Neural progenitor cell (in vitro differentiated cells): ENCODE measurements around the gene B3GAT3. TPM values are rescaled to one million over a fixed set of nuclear protein-coding genes. Genes with fewer than 3 reads are reported as not detected.
A peak's percentile ranks its signal among the peaks of the same experiment; 100 is the strongest.

Experiments
- DNase-seq: peaks from one replicate; pipeline ENCODE4 v3.0.0-alpha.2; 2016; ENCODE audit warnings: low spot score
- H2AFZ ChIP-seq: fragments of 200-600 bp; sonication (generic); replicated peaks from 2 replicates; pipeline ENCODE4 v1.6.1; 2016; ENCODE audit warnings: antibody characterized with exemption
- H3F3A ChIP-seq: fragments of 200-600 bp; sonication (generic); 2 replicates; pipeline ENCODE4 v1.6.1; 2016; ENCODE audit warnings: antibody characterized with exemption, low read depth
- H3K27ac ChIP-seq: fragments of 200-600 bp; sonication (generic); 2 replicates; pipeline ENCODE4 v1.5.1; 2016; ENCODE audit warnings: mild to moderate bottlenecking
- H3K27me3 ChIP-seq: fragments of 200-600 bp; sonication (generic); 2 replicates; pipeline ENCODE4 v1.6.1; 2016; ENCODE audit warnings: mild to moderate bottlenecking, moderate library complexity
- H3K36me3 ChIP-seq: fragments of 200-600 bp; sonication (generic); 2 replicates; pipeline ENCODE4 v1.5.1; 2016
- H3K4me1 ChIP-seq: fragments of 200-600 bp; sonication (generic); 2 replicates; pipeline ENCODE4 v1.6.1; 2016; ENCODE audit warnings: mixed run types
- H3K4me2 ChIP-seq: fragments of 200-600 bp; sonication (generic); 2 replicates; pipeline ENCODE4 v1.6.1; 2016
- H3K4me3 ChIP-seq: fragments of 200-600 bp; sonication (generic); 2 replicates; pipeline ENCODE4 v1.5.1; 2016
- H3K79me2 ChIP-seq: fragments of 200-600 bp; sonication (generic); 2 replicates; pipeline ENCODE4 v1.6.1; 2016; ENCODE audit warnings: low read depth
- H3K9ac ChIP-seq: fragments of 200-600 bp; sonication (generic); 2 replicates; pipeline ENCODE4 v1.6.1; 2016
- H3K9me3 ChIP-seq: fragments of 200-600 bp; sonication (generic); 2 replicates; pipeline ENCODE4 v1.5.1; 2016; ENCODE audit warnings: low read depth
- H4K20me1 ChIP-seq: fragments of 200-600 bp; sonication (generic); 2 replicates; pipeline ENCODE4 v1.6.1; 2016; ENCODE audit warnings: low read depth
- H3K27ac Mint-ChIP-seq: 3 replicates; pipeline ENCODE4 v1.8.0; 2021; ENCODE audit warnings: mixed read lengths
- H3K27me3 Mint-ChIP-seq: 2 replicates; pipeline ENCODE4 v1.8.0; 2022; ENCODE audit warnings: low read depth, mild to moderate bottlenecking, inconsistent platforms, moderate library complexity, mixed read lengths; ENCODE audit not compliant: insufficient read depth
- H3K36me3 Mint-ChIP-seq: 3 replicates; pipeline ENCODE4 v1.8.0; 2021; ENCODE audit warnings: mixed read lengths
- H3K4me1 Mint-ChIP-seq: 3 replicates; pipeline ENCODE4 v1.8.0; 2021; ENCODE audit warnings: mixed read lengths
- H3K4me3 Mint-ChIP-seq: 3 replicates; pipeline ENCODE4 v1.8.0; 2021; ENCODE audit warnings: mild to moderate bottlenecking, moderate library complexity, mixed read lengths
- H3K9me3 Mint-ChIP-seq: 3 replicates; pipeline ENCODE4 v1.8.0; 2020; ENCODE audit warnings: mixed read lengths
- EZH2 ChIP-seq: fragments of 200-600 bp; sonication (generic); IDR thresholded peaks from 2 replicates; pipeline ENCODE4 v1.6.1; 2017; ENCODE audit warnings: antibody characterized with exemption, mild to moderate bottlenecking, moderate library complexity
- EZH2phosphoT487 ChIP-seq: fragments of 200-600 bp; sonication (generic); IDR thresholded peaks from 2 replicates; pipeline ENCODE4 v1.6.1; 2017; ENCODE audit warnings: antibody characterized with exemption
- total RNA-seq: library from RNA; depleted of rRNA; stranded (reverse); fragments of >200 nt; gene quantifications from 2 replicates; pipeline ENCODE4 v1.2.3, GENCODE V29; 2015; ENCODE audit warnings: low replicate concordance
- TF ChIP-seq, protein P1 (sequence below): fragments of 200-600 bp; sonication (generic); IDR thresholded peaks from 2 replicates; pipeline ENCODE4 v1.5.1; 2017; ENCODE audit warnings: antibody characterized with exemption, mild to moderate bottlenecking

Gene B3GAT3
- total RNA-seq, 1 donor from 2014 or later = 21.2 TPM

DNA sequence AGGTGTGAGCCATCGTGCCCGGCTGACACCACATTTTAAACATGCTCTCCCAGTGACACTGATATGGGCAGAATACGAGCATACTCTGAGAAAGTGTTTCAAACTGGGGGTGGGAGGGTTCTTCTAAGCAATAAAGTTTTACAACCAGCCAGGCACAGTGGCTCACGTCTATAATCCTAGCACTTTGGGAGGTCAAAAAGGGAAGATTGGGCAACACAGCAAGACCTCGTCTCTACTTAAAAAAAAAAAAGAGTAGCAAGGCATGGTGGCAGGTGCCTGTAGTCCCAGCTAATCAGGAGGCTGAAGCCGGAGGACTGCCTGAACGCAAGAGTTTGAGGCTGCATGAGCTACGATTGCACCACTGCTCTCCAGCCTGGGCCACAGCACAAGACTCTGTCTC lies 22.4 kb upstream of the B3GAT3 start:
- peaks cover 8% of the 10 kb centered on the region for H3K27me3 Mint-ChIP-seq
- Histone ChIP-seq H3F3A (peaks cover 16% of the 10 kb centered on the region), H3K27ac (no peak overlapping the region), H3K4me1 (peaks cover 6% of the 10 kb centered on the region), H3K4me3 (no peak overlapping the region), H3K9ac (no peak overlapping the region), H2AFZ (no peak overlapping the region), H3K36me3 (no peaks in the 10 kb centered on the region), H3K27me3 (no peaks in the 10 kb centered on the region), H4K20me1 (peaks cover 20% of the 10 kb centered on the region), H3K9me3 (no peaks in the 10 kb centered on the region), H3K79me2 (peaks cover 72% of the 10 kb centered on the region), H3K4me2 (no peak overlapping the region)
- peak overlapping the region; percentile 67 for H3K4me3 Mint-ChIP-seq
- TF ChIP-seq, protein P1, sequence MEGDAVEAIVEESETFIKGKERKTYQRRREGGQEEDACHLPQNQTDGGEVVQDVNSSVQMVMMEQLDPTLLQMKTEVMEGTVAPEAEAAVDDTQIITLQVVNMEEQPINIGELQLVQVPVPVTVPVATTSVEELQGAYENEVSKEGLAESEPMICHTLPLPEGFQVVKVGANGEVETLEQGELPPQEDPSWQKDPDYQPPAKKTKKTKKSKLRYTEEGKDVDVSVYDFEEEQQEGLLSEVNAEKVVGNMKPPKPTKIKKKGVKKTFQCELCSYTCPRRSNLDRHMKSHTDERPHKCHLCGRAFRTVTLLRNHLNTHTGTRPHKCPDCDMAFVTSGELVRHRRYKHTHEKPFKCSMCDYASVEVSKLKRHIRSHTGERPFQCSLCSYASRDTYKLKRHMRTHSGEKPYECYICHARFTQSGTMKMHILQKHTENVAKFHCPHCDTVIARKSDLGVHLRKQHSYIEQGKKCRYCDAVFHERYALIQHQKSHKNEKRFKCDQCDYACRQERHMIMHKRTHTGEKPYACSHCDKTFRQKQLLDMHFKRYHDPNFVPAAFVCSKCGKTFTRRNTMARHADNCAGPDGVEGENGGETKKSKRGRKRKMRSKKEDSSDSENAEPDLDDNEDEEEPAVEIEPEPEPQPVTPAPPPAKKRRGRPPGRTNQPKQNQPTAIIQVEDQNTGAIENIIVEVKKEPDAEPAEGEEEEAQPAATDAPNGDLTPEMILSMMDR = no peak
- no peak for TF ChIP-seq EZH2phosphoT487
- no peak for TF ChIP-seq EZH2
- DNase-seq = no peak
- no peak overlapping the region for H3K27ac Mint-ChIP-seq
- peaks cover 15% of the 10 kb centered on the region for H3K4me1 Mint-ChIP-seq
- no peaks in the 10 kb centered on the region for H3K9me3 Mint-ChIP-seq
- H3K36me3 Mint-ChIP-seq = peaks cover 20% of the 10 kb centered on the region

DNA sequence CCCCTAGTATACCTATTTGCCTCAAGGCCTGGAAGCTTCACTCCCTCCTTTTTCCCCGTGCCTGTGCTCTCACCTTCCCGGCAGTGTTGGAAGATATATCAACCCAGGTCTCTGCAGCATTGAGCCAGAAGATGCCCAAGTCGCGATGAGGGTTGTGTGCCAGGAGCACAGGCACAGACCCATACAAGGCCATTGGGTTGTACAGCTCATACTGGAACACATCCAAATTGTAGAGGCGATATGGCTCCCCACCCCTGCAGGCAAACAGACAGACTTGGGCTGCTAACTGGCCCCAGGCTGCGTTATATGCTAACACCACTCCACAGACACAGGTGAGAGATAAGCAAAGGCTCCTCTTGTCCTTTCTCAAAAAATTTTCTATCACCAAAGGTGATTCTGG lies 10.7 kb upstream of the B3GAT3 start:
- Histone ChIP-seq H2AFZ (no peak overlapping the region), H3K4me1 (no peaks in the 10 kb centered on the region), H3K27ac (no peak overlapping the region), H3K9ac (no peak overlapping the region), H3K4me2 (no peak overlapping the region), H3K36me3 (peaks cover 12% of the 10 kb centered on the region), H3K79me2 (no peaks in the 10 kb centered on the region), H3F3A (peaks cover 4% of the 10 kb centered on the region), H4K20me1 (no peaks in the 10 kb centered on the region), H3K9me3 (no peaks in the 10 kb centered on the region), H3K27me3 (no peaks in the 10 kb centered on the region), H3K4me3 (no peak overlapping the region)
- DNase-seq = no peak
- Mint-ChIP-seq H3K4me1 (no peaks in the 10 kb centered on the region), H3K27ac (no peak overlapping the region), H3K4me3 (no peak overlapping the region), H3K27me3 (no peaks in the 10 kb centered on the region), H3K9me3 (no peaks in the 10 kb centered on the region), H3K36me3 (peaks cover 46% of the 10 kb centered on the region)
- TF ChIP-seq EZH2 (no peak), EZH2phosphoT487 (no peak)
- TF ChIP-seq, protein P1 = no peak

DNA sequence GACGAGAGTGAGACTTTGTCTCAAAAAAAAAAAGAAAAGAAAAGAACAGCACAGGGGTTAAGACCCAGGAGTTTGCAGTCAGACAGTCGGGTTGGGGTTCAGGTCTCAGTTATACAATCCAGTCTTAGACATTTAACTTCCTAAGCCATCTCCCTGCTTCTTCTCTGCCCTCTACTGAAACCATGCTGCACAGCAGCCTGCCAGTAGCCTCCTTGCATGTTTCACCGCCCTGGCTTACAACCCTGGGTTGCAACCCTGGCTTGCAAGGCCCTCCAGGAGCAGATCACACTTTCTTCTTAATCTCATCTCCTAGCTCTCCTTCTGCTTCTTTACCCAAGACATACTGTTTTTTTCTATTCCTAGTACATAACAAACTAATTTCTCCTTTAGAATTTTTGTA lies 5.9 kb upstream of the B3GAT3 start:
- Histone ChIP-seq H3K4me2 (no peak overlapping the region), H4K20me1 (no peaks in the 10 kb centered on the region), H3K27ac (no peak overlapping the region), H3K4me1 (no peaks in the 10 kb centered on the region), H3K4me3 (no peak overlapping the region), H3F3A (peaks cover 26% of the 10 kb centered on the region), H3K27me3 (no peaks in the 10 kb centered on the region), H3K9ac (no peak overlapping the region), H3K79me2 (no peaks in the 10 kb centered on the region), H2AFZ (no peak overlapping the region), H3K9me3 (no peaks in the 10 kb centered on the region), H3K36me3 (peaks cover 4% of the 10 kb centered on the region)
- Mint-ChIP-seq H3K4me3 (no peak overlapping the region), H3K9me3 (no peaks in the 10 kb centered on the region), H3K27ac (no peak overlapping the region), H3K27me3 (peaks cover 2% of the 10 kb centered on the region), H3K36me3 (peaks cover 45% of the 10 kb centered on the region), H3K4me1 (no peaks in the 10 kb centered on the region)
- no peak for DNase-seq
- TF ChIP-seq EZH2 (no peak), EZH2phosphoT487 (no peak)
- TF ChIP-seq, protein P1 = no peak
